ENCODE results near the gene GTPBP6. TPM values are rescaled to one million over a fixed set of nuclear protein-coding genes. Genes with fewer than 3 reads are reported as not detected.

GTPBP6 gene
- total and polyA plus RNA-seq, 2 donors (not counting 3 experiments of a cell fraction or from before 2014, with no cell fraction given): 39.1 to 63.5 TPM

- intact Hi-C loops (cut with micrococcal nuclease): no loop called here
- TF ChIP-seq MAX (IDR thresholded peaks at IDR 0.05; ENCODE audit: insufficient read depth, insufficient read length): no peak
- TF ChIP-seq POLR2AphosphoS5 (IDR thresholded peaks at IDR 0.05; ENCODE audit: insufficient read depth, low read depth, low read length): no peak
- no peak for TF ChIP-seq MYC (IDR thresholded peaks at IDR 0.05; ENCODE audit: low read depth, low read length)
- no peak for TF ChIP-seq EZH2 (IDR thresholded peaks at IDR 0.05; ENCODE audit: borderline replicate concordance, low read depth, low read length, severe bottlenecking)
- TF ChIP-seq JUN (IDR thresholded peaks at IDR 0.05; ENCODE audit: borderline replicate concordance, insufficient read depth, insufficient read length, low read depth): no peak
- TF ChIP-seq FOS (IDR thresholded peaks at IDR 0.05; ENCODE audit: borderline replicate concordance, insufficient read depth, low read length): no peak
- no peak for TF ChIP-seq CTCF (IDR thresholded peaks at IDR 0.05; ENCODE audit: extremely low read depth in 1 of 2, insufficient read depth in 1 of 2, low read depth in 1 of 2, low read length in 2 of 2)
- TF ChIP-seq GATA2 (IDR thresholded peaks at IDR 0.05; ENCODE audit: insufficient read depth, insufficient read length, low read depth, low read length): no peak
- no peak for TF ChIP-seq POLR2A (IDR thresholded peaks at IDR 0.05; ENCODE audit: low read depth, low read length)
- FAIRE-seq (no peak), DNase-seq (ENCODE audit: low read depth, low spot score) (peak; percentile 25)
- dilution Hi-C loops (cut with MboI; ENCODE audit: extremely low pct_ligation_motif_present, low sequenced_read_pairs): no loop called here
- no peak overlapping the region for H3K4me2 ChIP-seq (ENCODE audit: insufficient read depth, low read length)
- H4K20me1 ChIP-seq (replicated peaks; ENCODE audit: control insufficient read depth, extremely low read depth, insufficient read depth, low read length): no peaks in the 10 kb centered on the region
- H2AFZ ChIP-seq (ENCODE audit: low read depth, low read length): no peak overlapping the region
- H3K79me2 ChIP-seq (ENCODE audit: control insufficient read depth, insufficient read depth, low read length): peaks cover 18% of the 10 kb centered on the region
- H3K4me1 ChIP-seq (ENCODE audit: control insufficient read depth, extremely low read depth, insufficient read depth, low read length): no peaks in the 10 kb centered on the region
- no peak overlapping the region for H3K4me3 ChIP-seq (replicated peaks in 1 of 3; ENCODE audit: insufficient read depth in 1 of 3, low read depth in 1 of 3, low read length in 3 of 3)
- no TSS peak for BruUV-seq (replicated peaks)
- H3K36me3 ChIP-seq (ENCODE audit: control insufficient read depth in 2 of 2, extremely low read depth in 1 of 2, insufficient read depth in 2 of 2, low read length in 2 of 2): peaks cover 7 to 14% of the 10 kb centered on the region in 2 experiments
- no peak overlapping the region for H3K27ac ChIP-seq (ENCODE audit: insufficient read depth, low read depth, low read length)
- H3K9me3 ChIP-seq (replicated peaks; ENCODE audit: control insufficient read depth, insufficient read depth, low read length): no peaks in the 10 kb centered on the region
- H3K27me3 ChIP-seq (ENCODE audit: control insufficient read depth in 2 of 2, insufficient read depth in 2 of 2, low read length in 2 of 2): no peaks in the 10 kb centered on the region
- ChIA-PET POLR2A (no interaction called here), CTCF (no interaction called here)
- no peak overlapping the region for H3K9ac ChIP-seq (replicated peaks; ENCODE audit: extremely low read depth, insufficient read depth, low read length)
- H3K9me1 ChIP-seq (replicated peaks; ENCODE audit: control insufficient read depth, extremely low read depth, insufficient read depth, low read length): no peaks in the 10 kb centered on the region
Observed at GRCh38 chrX:314781-315595, 3.6 kb downstream of the GTPBP6 start.
